CD4-positive, alpha-beta memory T cell (primary cell): Measurements from ENCODE around the gene LORICRIN. TPM values are rescaled to one million over a fixed set of nuclear protein-coding genes. Genes with fewer than 3 reads are reported as not detected.

Source experiments
- CTCF ChIA-PET: fragments of 350-600 bp; sonication (Branson Sonifier 250); formaldehyde crosslinking; loops from one replicate; lab custom pipeline; 2021; ENCODE audit warnings: inconsistent platforms; ENCODE audit not compliant: partially characterized antibody; lab: Charles Lee
- POLR2A ChIA-PET: fragments of 350-600 bp; sonication (Branson Sonifier 250); formaldehyde crosslinking; loops from one replicate; lab custom pipeline; 2021; ENCODE audit not compliant: partially characterized antibody; lab: Charles Lee
- DNase-seq, 5 donors: peaks; one replicate each; pipeline versions ENCODE4 v3.0.0 to v3.0.0-alpha.2; 2020 to 2022; ENCODE audit warnings: mixed read lengths in 1 of 5
- H3K27ac ChIP-seq: one replicate; pipeline ENCODE4 v1.7.0; 2013; ENCODE audit warnings: low read depth, low read length
- H3K27me3 ChIP-seq: 2 replicates; pipeline ENCODE4 v1.7.0; 2013; ENCODE audit warnings: mild to moderate bottlenecking, low read length, moderate library complexity; ENCODE audit not compliant: insufficient read depth
- H3K36me3 ChIP-seq: 2 replicates; pipeline ENCODE4 v1.7.0; 2013; ENCODE audit warnings: mild to moderate bottlenecking, low read length, moderate library complexity; ENCODE audit not compliant: insufficient read depth
- H3K4me1 ChIP-seq: 2 replicates; pipeline ENCODE4 v1.7.0; 2013; ENCODE audit warnings: mild to moderate bottlenecking, low read length, moderate library complexity; ENCODE audit not compliant: insufficient read depth
- H3K4me3 ChIP-seq, 2 donors: one replicate each; pipeline ENCODE4 v1.7.0; 2013; ENCODE audit warnings: low read length in 2 of 2, mild to moderate bottlenecking in 1 of 2
- H3K9me3 ChIP-seq, 2 donors: one replicate each; pipeline ENCODE4 v1.7.0; 2013; ENCODE audit warnings: low read length in 2 of 2, control low read depth in 1 of 2; ENCODE audit not compliant: control insufficient read depth in 1 of 2
- H3K27ac Mint-ChIP-seq, 7 donors: one replicate each; pipeline ENCODE4 v1.8.0; 2020 to 2021; ENCODE audit warnings: mixed read lengths in 7 of 7, mild to moderate bottlenecking in 6 of 7, inconsistent platforms in 3 of 7, moderate library complexity in 3 of 7
- H3K27me3 Mint-ChIP-seq, 2 donors: one replicate each; pipeline ENCODE4 v1.8.0; 2020 to 2021; ENCODE audit warnings: mixed read lengths in 2 of 2
- H3K36me3 Mint-ChIP-seq, 2 donors: one replicate each; pipeline ENCODE4 v1.8.0; 2020 to 2021; ENCODE audit warnings: mixed read lengths in 2 of 2, inconsistent platforms in 1 of 2, mild to moderate bottlenecking in 1 of 2
- H3K4me1 Mint-ChIP-seq, 4 donors: one replicate each; pipeline ENCODE4 v1.8.0; 2020 to 2021; ENCODE audit warnings: mixed read lengths in 4 of 4, mild to moderate bottlenecking in 1 of 4
- H3K4me3 Mint-ChIP-seq, 8 donors: one replicate each; pipeline ENCODE4 v1.8.0; 2020 to 2021; ENCODE audit warnings: mixed read lengths in 8 of 8, mild to moderate bottlenecking in 7 of 8, moderate library complexity in 6 of 8, inconsistent platforms in 3 of 8
- H3K9me3 Mint-ChIP-seq, 8 donors: one replicate each; pipeline ENCODE4 v1.8.0; 2020 to 2021; ENCODE audit warnings: mixed read lengths in 8 of 8, mild to moderate bottlenecking in 5 of 8, inconsistent platforms in 3 of 8, moderate library complexity in 1 of 8
- intact Hi-C: fragments of 100-400 bp; cut with micrococcal nuclease; formaldehyde crosslinking; loops from one replicate; pipeline ENCODE4 v1.15.1; 2023
- polyA plus RNA-seq, 2 donors: library from polyadenylated mRNA; unstranded; fragments of 300-500 nt; fragmentation: Illumina TruSeq; gene quantifications; one replicate each; pipeline ENCODE4 v1.2.3, GENCODE V29; 2021
- total RNA-seq, 2 experiments: library from RNA; stranded (reverse); gene quantifications; one replicate each; pipeline ENCODE4 v1.2.3, GENCODE V29; 2021

The LORICRIN gene
- total and polyA plus RNA-seq, 4 experiments from 2014 or later, result not detected

DNA sequence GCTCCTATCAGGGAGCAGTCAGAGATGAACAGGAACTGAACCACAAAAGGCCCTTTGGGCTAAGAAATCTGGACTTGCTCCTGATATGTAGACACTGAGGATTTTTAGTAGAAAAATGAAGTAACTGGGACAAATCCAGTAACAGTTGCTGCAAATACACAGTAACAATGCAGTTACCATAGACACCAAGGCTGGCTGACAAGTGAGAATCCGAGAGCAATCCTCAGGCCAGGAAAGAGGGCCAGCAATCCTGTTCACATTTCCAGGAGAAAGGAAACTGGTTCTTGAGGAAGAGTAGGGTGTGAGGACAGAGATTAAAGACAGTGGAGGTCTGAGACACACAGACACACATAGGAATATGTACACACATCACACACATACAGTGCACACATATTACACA is 9.3 kb upstream of the LORICRIN start:
- intact Hi-C loops, result no loop called here
- Mint-ChIP-seq H3K4me1 (peaks cover 0 to 7% (median under 1%) of the 10 kb centered on the region in 4 donors), H3K9me3 (peaks cover 0 to 2% (median 0%) of the 10 kb centered on the region in 8 donors), H3K27me3 (peaks cover 15 to 18% of the 10 kb centered on the region in 2 donors), H3K4me3 (no peak overlapping the region), H3K27ac (no peak overlapping the region), H3K36me3 (no peaks in the 10 kb centered on the region)
- Histone ChIP-seq H3K36me3 (no peaks in the 10 kb centered on the region), H3K4me1 (no peaks in the 10 kb centered on the region), H3K27me3 (peaks cover 10% of the 10 kb centered on the region), H3K27ac (no peak overlapping the region), H3K9me3 (no peaks in the 10 kb centered on the region), H3K4me3 (no peak overlapping the region)
- no peak for DNase-seq
- ChIA-PET POLR2A (no interaction called here), CTCF (no interaction called here)

DNA sequence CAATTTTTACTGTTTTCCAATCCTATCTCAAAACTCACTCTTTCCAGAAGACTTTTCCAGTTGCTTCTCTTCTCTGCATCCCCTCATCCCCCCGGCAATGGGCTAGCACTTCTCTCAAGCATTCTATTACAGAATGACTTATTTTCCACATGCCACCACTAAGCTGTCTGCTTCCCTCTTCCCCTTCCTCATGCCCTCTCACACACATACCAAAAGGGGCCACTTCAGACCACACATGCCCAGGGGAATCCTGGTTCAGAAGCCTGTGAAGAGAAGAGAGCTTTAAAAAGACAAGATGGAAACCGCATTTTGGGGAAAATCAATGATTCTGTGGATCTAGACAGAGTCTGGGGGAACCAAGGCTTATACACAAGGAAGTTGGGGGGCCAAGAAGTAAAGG is 8.4 kb upstream of the LORICRIN start:
- H3K4me1 ChIP-seq, result no peaks in the 10 kb centered on the region
- peaks cover 0 to 2% (median 0%) of the 10 kb centered on the region in 8 donors for H3K9me3 Mint-ChIP-seq
- H3K27me3 Mint-ChIP-seq, result peaks cover 15 to 16% of the 10 kb centered on the region in 2 donors

DNA sequence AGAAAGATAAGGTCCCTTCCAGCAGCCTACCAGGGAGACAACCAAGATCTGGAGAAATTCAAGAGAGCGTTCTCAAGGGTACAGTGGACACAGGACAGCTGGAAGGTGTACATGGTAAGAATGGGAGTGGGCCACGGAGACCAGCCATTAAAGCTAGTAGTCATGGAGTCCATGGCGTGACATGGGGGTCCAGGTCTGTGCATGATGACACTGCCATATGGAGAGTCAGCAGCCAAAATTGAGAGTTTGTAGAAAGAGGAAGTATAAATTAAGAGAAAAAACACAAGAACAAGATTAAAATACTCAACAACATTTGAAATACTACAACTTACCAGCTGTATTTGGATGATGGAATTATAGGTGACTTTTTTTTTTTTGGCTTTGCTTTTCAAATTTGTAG is 7.9 kb upstream of the LORICRIN start:
- Mint-ChIP-seq H3K36me3 (no peaks in the 10 kb centered on the region), H3K4me1 (peaks cover 0 to 7% (median under 1%) of the 10 kb centered on the region in 4 donors), H3K27ac (no peak overlapping the region), H3K27me3 (peaks cover 15 to 16% of the 10 kb centered on the region in 2 donors), H3K9me3 (peaks cover 0 to 2% (median 0%) of the 10 kb centered on the region in 8 donors), H3K4me3 (no peak overlapping the region)
- intact Hi-C loops, result no loop called here
- POLR2A ChIA-PET, result no interaction called here
- no peak overlapping the region for H3K4me3 ChIP-seq
- H3K27me3 ChIP-seq, result peaks cover 10% of the 10 kb centered on the region
- no peak for DNase-seq
- no peaks in the 10 kb centered on the region for H3K9me3 ChIP-seq
- H3K27ac ChIP-seq, result no peak overlapping the region
- H3K36me3 ChIP-seq, result no peaks in the 10 kb centered on the region
- H3K4me1 ChIP-seq, result no peaks in the 10 kb centered on the region
- CTCF ChIA-PET, result interaction anchor here (1.3 kb wide), 1 partner anchor 23 kb away, joined by 3 read pairs; no protein-coding TSS in a partner anchor

More for the DNA sequence above, 8.4 kb upstream of the LORICRIN start:
- no peak overlapping the region for H3K4me3 ChIP-seq
- peaks cover 0 to 7% (median under 1%) of the 10 kb centered on the region in 4 donors for H3K4me1 Mint-ChIP-seq
- CTCF ChIA-PET, result no interaction called here
- H3K36me3 ChIP-seq, result no peaks in the 10 kb centered on the region
- H3K27me3 ChIP-seq, result peaks cover 10% of the 10 kb centered on the region
- no peak overlapping the region for H3K27ac ChIP-seq
- no peaks in the 10 kb centered on the region for H3K9me3 ChIP-seq
- POLR2A ChIA-PET, result no interaction called here
- no peak for DNase-seq
- no peak overlapping the region for H3K27ac Mint-ChIP-seq
- intact Hi-C loops, result no loop called here
- H3K4me3 Mint-ChIP-seq, result no peak overlapping the region
- no peaks in the 10 kb centered on the region for H3K36me3 Mint-ChIP-seq

DNA sequence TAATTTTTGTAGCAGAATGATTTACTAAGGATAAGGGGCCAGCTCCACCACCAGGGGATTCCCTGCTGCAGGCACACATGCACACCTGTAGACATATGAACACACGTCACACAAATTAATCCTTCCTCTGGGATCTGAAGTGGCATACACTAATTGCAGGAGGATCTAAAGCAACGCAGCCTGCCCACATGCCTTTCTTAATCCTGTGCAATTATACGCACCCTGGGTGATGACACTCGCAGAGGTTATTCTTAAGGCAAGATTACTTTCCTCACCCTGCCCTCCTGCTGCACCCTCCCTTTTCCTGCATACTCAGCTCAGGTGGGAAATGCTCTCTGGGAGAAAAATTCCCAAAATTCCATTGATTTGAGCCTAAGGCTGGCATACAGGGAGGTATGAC is 7.5 kb upstream of the LORICRIN start:
- peaks cover 10% of the 10 kb centered on the region for H3K27me3 ChIP-seq
- intact Hi-C loops, result no loop called here
- POLR2A ChIA-PET, result no interaction called here
- no peak overlapping the region for H3K27ac ChIP-seq
- Mint-ChIP-seq H3K27me3 (peaks cover 15 to 16% of the 10 kb centered on the region in 2 donors), H3K9me3 (peaks cover 0 to 2% (median 0%) of the 10 kb centered on the region in 8 donors), H3K36me3 (no peaks in the 10 kb centered on the region), H3K27ac (no peak overlapping the region), H3K4me1 (peaks cover 0 to 7% (median under 1%) of the 10 kb centered on the region in 4 donors), H3K4me3 (no peak overlapping the region)
- no peak for DNase-seq
- no peaks in the 10 kb centered on the region for H3K36me3 ChIP-seq
- H3K4me1 ChIP-seq, result no peaks in the 10 kb centered on the region
- CTCF ChIA-PET, result interaction anchor here (1.3 kb wide), 1 partner anchor 23 kb away, joined by 3 read pairs; no protein-coding TSS in a partner anchor
- no peak overlapping the region for H3K4me3 ChIP-seq
- H3K9me3 ChIP-seq, result no peaks in the 10 kb centered on the region

DNA sequence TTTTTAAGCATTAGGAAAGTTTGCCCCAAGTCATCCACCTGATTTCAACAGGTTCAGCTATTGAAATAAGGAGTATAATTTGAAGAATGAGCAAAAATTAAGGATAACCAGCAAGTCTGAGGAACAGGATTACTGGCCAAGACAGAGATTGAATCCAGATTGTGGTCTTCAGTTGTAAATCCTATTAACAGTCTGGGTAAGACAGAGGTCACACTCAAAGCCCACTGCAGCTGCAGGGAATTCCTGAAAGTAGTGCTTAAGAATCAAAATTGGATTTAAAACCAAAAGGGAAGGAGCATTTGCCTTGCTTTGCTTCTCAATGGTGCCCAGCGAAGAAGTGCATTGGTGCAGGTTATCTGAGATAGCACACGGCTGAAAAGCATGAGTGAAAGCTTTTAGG is 6.4 kb upstream of the LORICRIN start:
- Histone ChIP-seq H3K27me3 (peaks cover 5% of the 10 kb centered on the region), H3K4me1 (no peaks in the 10 kb centered on the region), H3K9me3 (no peaks in the 10 kb centered on the region), H3K36me3 (no peaks in the 10 kb centered on the region), H3K4me3 (no peak overlapping the region), H3K27ac (no peak overlapping the region)
- Mint-ChIP-seq H3K4me3 (no peak overlapping the region), H3K36me3 (no peaks in the 10 kb centered on the region), H3K27ac (no peak overlapping the region), H3K9me3 (peaks cover 0 to 2% (median 0%) of the 10 kb centered on the region in 8 donors), H3K4me1 (peaks cover 0 to 7% (median under 1%) of the 10 kb centered on the region in 4 donors), H3K27me3 (peaks cover 9 to 11% of the 10 kb centered on the region in 2 donors)
- POLR2A ChIA-PET, result no interaction called here
- intact Hi-C loops, result no loop called here
- CTCF ChIA-PET, result interaction anchor here (1.3 kb wide), 1 partner anchor 24 kb away, joined by 3 read pairs; no protein-coding TSS in a partner anchor
- no peak for DNase-seq

DNA sequence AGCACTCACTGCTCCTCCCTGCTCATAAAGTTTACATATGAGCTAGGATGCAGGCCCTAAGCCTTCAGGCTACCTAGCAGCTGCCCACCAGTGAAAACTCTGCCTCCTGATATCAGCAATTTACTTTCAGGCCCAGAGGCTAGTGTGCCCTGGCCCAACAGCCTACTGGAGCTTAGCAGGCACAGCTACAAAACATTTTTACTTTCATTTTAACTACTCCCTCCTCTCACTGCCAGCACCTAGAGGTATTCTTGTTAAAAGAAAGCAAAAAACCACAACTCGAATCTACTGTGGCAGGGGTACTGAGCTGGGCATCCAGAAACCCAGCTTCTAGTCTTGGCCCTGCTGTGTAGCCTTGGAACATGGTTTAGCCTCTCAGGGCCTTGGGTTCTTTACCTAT is 5.8 kb upstream of the LORICRIN start:
- CTCF ChIA-PET, result no interaction called here

DNA sequence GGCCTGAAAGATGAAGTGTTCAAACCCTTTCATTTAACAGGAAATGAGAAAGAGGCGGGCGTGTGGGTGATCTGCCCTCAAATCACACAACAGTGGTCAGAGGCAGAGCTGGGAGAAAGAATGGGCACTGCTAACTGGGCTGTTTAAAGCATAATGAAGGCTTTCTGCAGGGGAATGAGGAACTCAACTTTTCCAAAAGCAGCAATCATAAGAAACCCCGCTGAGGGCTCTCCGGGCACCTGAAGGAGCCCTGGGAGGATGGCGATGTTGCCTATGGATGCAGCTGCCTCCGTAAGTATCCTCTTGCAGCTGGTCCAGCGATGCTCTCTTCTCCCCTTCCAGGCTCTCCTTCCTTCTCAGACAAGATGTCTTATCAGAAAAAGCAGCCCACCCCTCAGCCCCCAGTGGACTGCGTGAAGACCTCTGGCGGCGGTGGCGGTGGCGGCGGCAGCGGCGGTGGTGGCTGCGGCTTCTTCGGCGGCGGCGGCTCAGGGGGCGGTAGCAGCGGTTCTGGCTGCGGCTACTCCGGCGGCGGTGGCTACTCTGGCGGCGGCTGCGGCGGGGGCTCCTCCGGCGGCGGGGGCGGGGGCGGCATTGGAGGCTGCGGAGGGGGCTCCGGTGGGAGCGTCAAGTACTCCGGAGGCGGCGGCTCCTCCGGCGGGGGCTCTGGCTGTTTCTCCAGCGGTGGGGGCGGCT is 1.2 kb downstream of the LORICRIN start:
- no peaks in the 10 kb centered on the region for H3K36me3 Mint-ChIP-seq
- intact Hi-C loops, result no loop called here
- ChIA-PET CTCF (no interaction called here), POLR2A (no interaction called here)
- H3K27ac ChIP-seq, result no peak overlapping the region
- peak overlapping the region in 3 of 7 donors; percentile 10 to 43 (median 27) for H3K27ac Mint-ChIP-seq
- H3K27me3 ChIP-seq, result peaks cover 24% of the 10 kb centered on the region
- H3K36me3 ChIP-seq, result no peaks in the 10 kb centered on the region
- peaks cover 0 to 4% (median 0%) of the 10 kb centered on the region in 8 donors for H3K9me3 Mint-ChIP-seq
- H3K27me3 Mint-ChIP-seq, result peaks cover 27% of the 10 kb centered on the region in 2 donors
- H3K4me3 Mint-ChIP-seq, result peak overlapping the region; percentile 71 to 80 (median 76)
- H3K4me1 ChIP-seq, result peaks cover 22% of the 10 kb centered on the region
- H3K9me3 ChIP-seq, result no peaks in the 10 kb centered on the region
- peak; percentile 2 to 48 (median 5) for DNase-seq
- peaks cover 18 to 31% (median 25%) of the 10 kb centered on the region in 4 donors for H3K4me1 Mint-ChIP-seq
- peak overlapping the region in 1 of 2 donors; percentile 11 for H3K4me3 ChIP-seq

More for the DNA sequence above, 5.8 kb upstream of the LORICRIN start:
- Mint-ChIP-seq H3K4me1 (peaks cover 0 to 7% (median under 1%) of the 10 kb centered on the region in 4 donors), H3K9me3 (peaks cover 0 to 2% (median 0%) of the 10 kb centered on the region in 8 donors), H3K4me3 (no peak overlapping the region), H3K27me3 (peaks cover 6 to 10% of the 10 kb centered on the region in 2 donors), H3K27ac (no peak overlapping the region), H3K36me3 (no peaks in the 10 kb centered on the region)
- Histone ChIP-seq H3K36me3 (no peaks in the 10 kb centered on the region), H3K9me3 (no peaks in the 10 kb centered on the region), H3K27ac (no peak overlapping the region), H3K27me3 (peaks cover 5% of the 10 kb centered on the region), H3K4me1 (no peaks in the 10 kb centered on the region), H3K4me3 (no peak overlapping the region)
- DNase-seq, result no peak
- intact Hi-C loops, result no loop called here
- POLR2A ChIA-PET, result no interaction called here
